GM19324 (cell line): ENCODE measurements around the gene ATP6V1G3.
"Not testable (repeated sequence)": the region's sequence is repeated elsewhere in the genome, so short reads cannot be mapped to it uniquely, and the experiment has no call there.

ENCODE experiments used
- ATAC-seq: cut with Tn5 transposase; IDR thresholded peaks from one replicate; pipeline ENCODE4 v1.9.1; 2021; ENCODE audit warnings: mild to moderate bottlenecking, moderate library complexity; ENCODE audit not compliant: unreplicated experiment, low FRiP score

Gene ATP6V1G3, protein sequence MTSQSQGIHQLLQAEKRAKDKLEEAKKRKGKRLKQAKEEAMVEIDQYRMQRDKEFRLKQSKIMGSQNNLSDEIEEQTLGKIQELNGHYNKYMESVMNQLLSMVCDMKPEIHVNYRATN

DNA sequence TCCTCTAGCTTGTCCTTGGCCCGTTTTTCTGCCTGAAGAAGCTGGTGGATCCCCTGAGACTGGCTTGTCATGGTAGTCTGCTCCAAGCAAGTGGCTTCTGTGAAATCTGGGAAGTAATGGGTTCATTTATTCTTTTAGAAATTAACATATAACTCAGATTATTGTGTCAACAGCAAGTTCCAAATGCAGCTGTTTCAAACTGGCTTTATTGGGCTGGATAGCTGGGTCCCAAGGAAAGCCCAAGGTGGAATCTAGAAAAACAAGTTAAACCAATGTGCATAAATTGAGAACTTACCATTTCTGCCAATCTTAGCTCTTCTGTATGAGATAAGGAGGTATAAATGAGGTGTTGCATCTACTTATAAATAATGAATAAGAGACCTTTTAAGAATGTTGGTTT, at the start of gene ATP6V1G3:
ATP6V1G3 (minus strand) TSS at position 101 of the 400 bp plus-strand sequence; CDS start at position 71, 30 bp downstream.
- no peak for ATAC-seq

DNA sequence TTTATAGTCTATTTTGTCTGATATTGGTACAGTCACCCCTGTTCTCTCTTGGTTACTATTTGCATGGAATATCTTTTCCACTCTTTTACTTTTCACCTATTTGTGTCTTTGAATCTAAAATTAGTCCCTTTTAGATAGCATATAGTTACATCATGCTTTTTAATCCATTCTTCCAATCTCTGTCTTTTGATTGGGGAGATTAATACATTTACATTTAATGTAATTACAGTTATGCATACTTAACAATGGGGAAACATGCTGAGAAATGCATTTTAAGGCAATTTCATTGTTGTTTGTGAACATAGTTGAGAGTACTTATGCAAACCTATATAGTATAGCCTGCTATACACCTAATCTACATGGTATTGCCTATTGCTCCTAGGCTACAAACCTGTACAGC, 48.4 kb upstream of the ATP6V1G3 start:
- ATAC-seq: no peak

DNA sequence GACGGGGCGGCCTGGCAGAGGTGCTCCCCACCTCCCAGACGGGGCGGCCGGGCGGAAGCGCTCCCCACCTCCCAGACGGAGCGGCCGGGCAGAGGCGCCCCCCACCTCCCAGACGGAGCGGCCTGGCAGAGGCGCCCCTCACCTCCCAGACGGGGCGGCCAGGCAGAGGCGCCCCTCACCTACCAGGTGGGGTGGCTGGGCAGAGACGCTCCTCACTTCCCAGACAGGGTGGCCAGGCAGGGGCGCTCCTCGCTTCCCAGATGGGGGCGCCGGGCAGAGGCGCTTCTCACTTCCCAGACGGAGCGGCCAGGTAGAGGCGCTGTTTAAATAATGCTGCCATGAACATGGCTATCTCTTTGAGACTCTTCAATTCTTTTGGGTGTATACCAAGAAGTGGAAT, 43.7 kb upstream of the ATP6V1G3 start:
- ATAC-seq: no peak

DNA sequence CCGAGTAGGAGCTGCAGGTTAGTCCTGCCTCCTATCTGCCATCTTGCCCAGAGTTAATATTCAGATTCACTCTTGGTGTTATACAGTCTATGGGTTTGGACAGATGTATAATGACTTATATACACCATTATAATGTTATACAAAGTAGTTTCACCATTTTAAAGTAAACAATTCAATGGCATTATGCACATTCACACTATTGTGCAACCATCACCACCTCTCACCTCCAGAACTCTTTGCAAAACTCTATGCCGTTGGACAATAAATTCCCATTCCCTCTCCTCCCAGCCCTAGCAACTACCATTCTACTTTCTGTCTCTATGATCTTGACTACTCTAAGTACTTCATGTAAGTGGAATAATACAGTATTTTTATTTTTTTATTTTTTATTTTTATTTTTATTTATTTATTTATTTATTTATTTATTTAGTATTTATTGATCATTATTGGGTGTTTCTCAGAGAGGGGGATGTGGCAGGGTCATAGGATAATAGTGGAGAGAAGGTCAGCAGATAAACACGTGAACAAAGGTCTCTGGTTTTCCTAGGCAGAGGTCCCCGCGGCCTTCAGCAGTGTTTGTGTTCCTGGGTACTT, 42.8 kb upstream of the ATP6V1G3 start:
- ATAC-seq: not testable (repeated sequence)

DNA sequence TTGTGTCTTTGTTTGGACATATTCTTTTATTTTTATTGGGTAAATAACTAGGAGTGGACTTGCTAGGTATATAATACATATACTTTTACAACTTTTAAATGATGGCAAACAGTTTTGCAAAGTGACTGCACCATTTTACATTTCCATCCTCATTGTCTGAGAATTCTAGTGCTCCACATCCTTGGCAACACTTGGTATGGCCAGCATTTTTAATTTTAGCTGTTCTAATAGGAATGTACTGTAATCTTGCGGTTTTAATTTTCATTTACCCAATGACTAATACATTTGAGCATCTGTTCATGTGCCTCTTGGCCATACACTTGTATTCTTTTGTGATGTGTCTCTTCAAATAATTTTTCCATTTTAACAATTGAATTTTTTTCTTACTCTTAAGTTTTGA, 37.0 kb upstream of the ATP6V1G3 start:
- no peak for ATAC-seq

DNA sequence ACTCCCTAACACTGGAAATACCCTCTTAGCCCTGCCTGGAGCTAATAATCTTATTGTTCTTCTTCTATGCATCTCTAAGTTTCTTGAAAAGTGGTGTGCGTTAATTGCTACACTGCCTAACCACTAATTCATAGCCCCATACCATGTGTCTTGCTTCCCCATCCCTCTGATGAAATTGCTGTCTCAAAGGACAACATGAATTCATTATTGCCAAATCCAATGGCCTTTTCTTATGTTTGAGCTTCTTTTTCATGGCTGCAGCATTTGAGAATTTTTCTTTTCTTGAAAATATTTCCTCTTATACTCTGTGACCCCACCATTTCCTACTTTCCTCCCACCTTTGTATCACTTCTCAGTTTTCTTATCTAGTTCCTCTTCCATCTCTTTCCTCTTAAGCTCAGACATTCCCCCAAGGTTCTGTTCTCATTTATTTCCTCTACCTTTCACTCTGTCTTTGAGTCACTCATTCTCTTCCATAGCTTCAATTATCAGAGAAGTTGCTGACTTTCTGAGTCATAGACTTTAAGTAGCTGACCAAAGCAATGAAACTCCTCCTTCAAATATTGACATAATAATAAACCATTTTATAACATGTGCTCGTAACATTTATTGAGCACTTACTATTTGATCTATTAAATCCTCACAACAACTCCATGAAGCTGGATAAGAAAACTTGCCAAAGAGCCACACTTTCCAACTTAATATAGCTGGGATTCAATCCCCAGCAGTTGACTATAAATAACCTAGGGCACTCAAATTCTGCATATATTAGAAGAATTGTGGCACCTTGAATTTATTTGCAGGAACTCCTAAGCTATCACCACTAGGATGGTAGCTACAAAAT, 35.5 kb upstream of the ATP6V1G3 start:
- no peak for ATAC-seq

DNA sequence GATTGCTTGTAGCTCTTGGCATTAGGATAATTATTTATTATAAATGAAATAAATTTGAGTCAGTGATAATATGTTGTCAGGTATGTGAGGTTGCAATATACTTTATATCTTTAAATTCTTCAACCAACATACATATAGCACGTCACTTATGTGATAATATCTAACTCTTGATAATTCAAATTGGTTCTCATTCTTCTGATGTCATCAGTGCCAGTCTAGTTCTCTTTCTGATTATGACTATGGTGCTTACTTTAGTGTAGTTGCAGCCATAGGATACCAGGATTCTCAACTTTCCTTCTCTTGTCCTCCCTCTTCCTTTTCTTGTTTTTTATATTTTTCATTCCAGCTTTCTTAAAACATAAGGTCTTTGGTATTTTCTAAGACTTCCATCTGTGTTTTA, 34.8 kb upstream of the ATP6V1G3 start:
- no peak for ATAC-seq

DNA sequence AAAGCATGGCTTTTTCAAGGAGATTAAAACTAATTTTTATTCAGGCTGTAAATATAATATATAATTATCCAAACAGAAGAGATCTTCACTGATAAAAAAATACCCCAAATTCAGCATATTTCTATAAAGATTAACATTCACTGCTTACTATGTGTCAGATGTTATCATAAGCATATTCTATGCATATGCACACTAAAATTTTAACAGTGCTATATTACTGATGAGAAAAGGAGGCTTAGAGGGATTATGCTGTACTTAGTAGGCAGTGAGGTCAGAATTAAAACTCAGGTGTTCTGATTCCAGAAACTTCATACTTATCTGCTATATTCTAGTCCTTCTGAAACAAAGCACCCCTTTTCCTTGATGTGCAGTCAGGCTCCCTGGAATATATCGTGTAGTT, 33.8 kb upstream of the ATP6V1G3 start:
- ATAC-seq: no peak

DNA sequence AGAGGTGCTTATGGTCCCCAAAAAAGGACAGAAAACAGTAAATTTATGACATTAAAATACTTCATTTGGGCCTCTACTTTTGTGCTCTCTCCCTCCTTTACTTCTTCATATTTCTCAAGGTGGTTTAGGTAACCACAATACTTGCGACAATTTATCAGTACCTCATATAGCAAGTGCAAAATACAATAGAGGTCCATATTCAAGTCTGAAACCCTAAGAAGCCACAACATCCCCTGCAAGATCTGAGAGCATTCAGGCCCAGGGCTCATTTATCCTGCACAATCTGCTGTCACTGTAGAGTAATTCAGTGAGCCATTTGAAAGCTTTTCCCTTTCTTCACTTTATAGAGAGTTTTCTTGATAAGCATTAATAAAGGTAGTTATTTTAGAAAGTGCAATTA, 24.2 kb upstream of the ATP6V1G3 start:
- no peak for ATAC-seq

DNA sequence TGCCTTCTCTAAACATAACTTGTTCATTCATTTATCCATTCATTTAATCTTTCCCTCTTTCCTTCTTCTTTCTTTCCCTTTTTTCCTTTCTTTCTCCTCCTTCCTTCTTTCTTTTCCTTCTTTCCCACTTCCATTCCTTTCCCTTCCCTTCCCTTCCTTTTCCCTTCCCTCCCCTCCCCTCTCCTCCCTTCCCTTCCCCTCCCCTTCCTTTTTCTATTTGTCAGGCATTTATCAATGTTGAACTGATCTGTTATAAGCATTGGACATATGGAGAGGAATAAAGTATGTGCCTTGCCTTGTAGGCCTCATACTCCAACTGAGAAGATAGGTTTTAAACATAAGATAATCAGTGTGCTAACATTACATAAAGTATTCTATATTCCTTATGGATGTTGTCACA, 23.7 kb upstream of the ATP6V1G3 start:
- no peak for ATAC-seq

DNA sequence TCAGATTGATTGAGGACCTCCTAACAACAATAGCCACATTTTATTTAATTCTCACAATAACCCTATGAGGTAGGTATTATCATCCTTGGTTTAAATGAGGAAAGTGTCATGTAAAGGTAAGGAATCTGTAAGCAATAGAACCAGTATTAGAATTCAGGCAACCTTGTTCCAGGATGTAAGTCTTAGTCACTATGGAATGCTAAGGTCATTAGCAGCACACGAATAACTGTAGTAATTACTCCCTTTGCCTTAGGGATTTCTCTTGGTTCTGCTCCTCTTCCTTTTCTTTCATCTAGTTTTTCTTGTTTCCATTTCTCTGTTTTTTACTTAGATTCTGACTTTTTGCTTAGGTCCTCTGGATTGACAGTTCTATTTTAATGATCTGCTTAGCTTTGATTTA, 23.1 kb upstream of the ATP6V1G3 start:
- no peak for ATAC-seq

- ATAC-seq: no peak
Measured at GRCh38 chr1:198560161-198560560, 19.7 kb upstream of the ATP6V1G3 start.

GRCh38 chr1:198559362-198559761, 18.9 kb upstream of the ATP6V1G3 start:
- ATAC-seq: no peak

DNA sequence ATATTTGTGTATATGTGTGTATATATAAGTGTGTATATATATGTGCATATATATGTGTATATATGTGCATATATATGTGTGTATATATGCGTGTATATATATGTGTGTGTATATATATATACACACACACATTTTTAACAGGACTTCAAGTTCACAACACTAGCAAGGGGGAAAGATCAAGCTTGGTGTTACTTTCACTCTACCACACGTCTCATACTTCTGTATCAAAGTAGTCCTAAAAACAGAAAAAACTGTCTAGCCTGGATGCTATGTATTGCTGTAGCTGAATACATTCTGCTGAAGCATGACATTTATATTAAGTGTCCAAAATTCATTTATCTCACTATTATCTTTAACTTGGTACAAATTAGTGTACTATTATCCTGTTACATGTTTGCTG, 17.9 kb upstream of the ATP6V1G3 start:
- no peak for ATAC-seq

DNA sequence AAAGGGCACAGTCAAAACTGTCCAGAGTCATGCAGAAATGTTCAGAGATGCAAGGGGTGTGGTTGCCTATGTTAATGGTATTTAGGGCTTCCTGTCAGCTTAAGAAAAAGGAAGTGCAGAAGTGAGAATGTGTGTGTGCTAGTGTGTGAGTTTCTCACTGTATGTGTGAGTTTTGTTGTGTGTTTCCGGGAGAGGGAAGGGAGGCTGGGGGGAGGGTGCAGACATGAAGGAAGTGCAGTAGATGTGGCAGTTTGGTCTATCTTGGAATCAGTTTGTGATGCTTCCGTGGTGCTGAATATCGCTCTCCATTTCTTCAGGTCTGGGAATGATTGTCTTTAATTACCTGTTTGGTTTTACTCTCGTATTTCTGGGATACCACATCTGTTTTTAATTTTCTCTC, 16.5 kb upstream of the ATP6V1G3 start:
- ATAC-seq: peak; percentile 84

DNA sequence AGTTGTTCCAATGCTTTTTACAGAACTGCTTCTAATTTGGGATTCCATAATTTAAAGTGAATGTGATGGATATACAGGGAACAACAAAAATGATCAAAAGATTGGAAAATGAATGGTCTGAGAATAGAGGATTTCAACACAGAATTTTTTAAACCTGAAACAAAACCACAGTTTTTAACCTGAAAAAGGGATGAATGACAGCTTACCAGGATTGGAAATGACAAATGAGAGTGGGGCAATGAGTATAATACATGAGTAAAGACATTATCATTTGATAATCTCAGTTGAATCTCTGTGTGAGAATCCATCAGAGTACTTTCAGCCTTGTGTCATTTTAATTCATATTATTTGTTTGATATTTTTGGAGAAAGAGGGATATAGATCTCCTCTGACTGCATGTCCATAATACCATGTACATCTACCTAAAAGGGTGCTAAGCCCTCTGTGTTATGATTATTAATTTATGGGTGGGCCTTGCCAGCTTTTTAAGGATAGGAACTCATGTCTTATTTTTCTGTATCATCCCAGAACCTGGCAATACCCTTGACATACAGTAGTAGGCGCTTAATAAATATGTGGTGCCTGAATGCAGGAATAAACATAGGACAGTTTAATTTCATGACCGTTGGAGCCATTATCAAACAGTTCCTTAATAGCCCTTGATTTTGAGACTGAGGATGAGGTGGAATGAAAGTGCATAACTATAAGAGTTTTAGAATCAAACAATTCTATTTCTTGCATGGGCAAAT, 12.4 kb upstream of the ATP6V1G3 start:
- ATAC-seq: no peak

GRCh38 chr1:198550941-198551524, 10.6 kb upstream of the ATP6V1G3 start:
- no peak for ATAC-seq

DNA sequence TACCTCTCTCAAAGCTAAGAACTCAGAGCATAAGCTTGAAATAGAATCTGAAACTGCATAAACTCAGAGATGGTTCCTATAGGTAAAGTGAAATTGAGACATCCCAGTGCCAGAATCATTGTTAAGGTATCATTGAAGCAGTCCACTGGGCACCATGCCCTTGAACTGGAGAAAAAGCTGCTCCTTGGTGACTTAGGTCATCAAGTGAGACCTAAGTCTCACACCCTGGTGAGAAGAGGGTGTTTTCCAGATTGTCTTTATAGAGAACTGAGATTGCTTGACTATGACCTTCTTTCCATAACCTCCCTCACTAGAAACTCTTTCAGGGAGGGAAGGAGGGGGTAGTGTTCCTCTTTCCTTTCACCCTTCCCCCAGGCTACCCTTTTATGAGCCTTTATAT, 9.4 kb upstream of the ATP6V1G3 start:
- ATAC-seq: peak; percentile 62

- ATAC-seq: no peak
Measured at GRCh38 chr1:198548890-198549289, 8.4 kb upstream of the ATP6V1G3 start.

GRCh38 chr1:198545156-198545555, 4.7 kb upstream of the ATP6V1G3 start:
- no peak for ATAC-seq

GRCh38 chr1:198544265-198544664, 3.8 kb upstream of the ATP6V1G3 start:
- ATAC-seq: no peak
